Stimulated activated CD4-positive, alpha-beta T cell treated with anti-CD3 and anti-CD28 coated beads, Interleukin-15, amount 100 ng/mL, for 1 hour (primary cell): ENCODE data around the gene KLHL29.

Source experiments
- DNase-seq, 2 donors: peaks; one replicate each; pipeline ENCODE4 v3.0.0-alpha.2; 2020; ENCODE audit warnings: low read depth in 1 of 2, low spot score in 1 of 2

KLHL29 gene

GRCh38 chr2:23545811-23546210 lies 160.8 kb downstream of the KLHL29 start:
- no peak for DNase-seq

GRCh38 chr2:23546913-23547312 lies 161.9 kb downstream of the KLHL29 start:
- DNase-seq = no peak

- DNase-seq = no peak
Observed at GRCh38 chr2:23547725-23548124, 162.7 kb downstream of the KLHL29 start.

GRCh38 chr2:23548143-23548769 lies 163.3 kb downstream of the KLHL29 start:
- no peak for DNase-seq

- no peak for DNase-seq
Observed at GRCh38 chr2:23549051-23549450, 164.1 kb downstream of the KLHL29 start.

- DNase-seq = no peak
Observed at GRCh38 chr2:23549821-23550530, 165.0 kb downstream of the KLHL29 start.

- DNase-seq = no peak
Observed at GRCh38 chr2:23550553-23550952, 165.6 kb downstream of the KLHL29 start.

- DNase-seq = no peak
Observed at GRCh38 chr2:23551875-23552274, 166.9 kb downstream of the KLHL29 start.

GRCh38 chr2:23553561-23553960 lies 168.6 kb downstream of the KLHL29 start:
- no peak for DNase-seq

- no peak for DNase-seq
Observed at GRCh38 chr2:23554054-23554697, 169.2 kb downstream of the KLHL29 start.

- DNase-seq = no peak
Observed at GRCh38 chr2:23555944-23556343, 171.0 kb downstream of the KLHL29 start.

- no peak for DNase-seq
Observed at GRCh38 chr2:23556929-23557328, 171.9 kb downstream of the KLHL29 start.

- no peak for DNase-seq
Observed at GRCh38 chr2:23557455-23557854, 172.5 kb downstream of the KLHL29 start.

GRCh38 chr2:23559561-23560239 lies 174.7 kb downstream of the KLHL29 start:
- no peak for DNase-seq

GRCh38 chr2:23561088-23561487 lies 176.1 kb downstream of the KLHL29 start:
- no peak for DNase-seq

- no peak for DNase-seq
Observed at GRCh38 chr2:23561544-23561943, 176.6 kb downstream of the KLHL29 start.

GRCh38 chr2:23562143-23562542 lies 177.2 kb downstream of the KLHL29 start:
- DNase-seq = no peak

- no peak for DNase-seq
Observed at GRCh38 chr2:23563151-23563550, 178.2 kb downstream of the KLHL29 start.

GRCh38 chr2:23563673-23564614 lies 179.0 kb downstream of the KLHL29 start:
- no peak for DNase-seq

GRCh38 chr2:23564615-23564960 lies 179.6 kb downstream of the KLHL29 start:
- DNase-seq = no peak

GRCh38 chr2:23565374-23565773 lies 180.4 kb downstream of the KLHL29 start:
- DNase-seq = no peak
